ENCODE data around the gene AR. TPM values are rescaled to one million over a fixed set of nuclear protein-coding genes. Genes with fewer than 3 reads are reported as not detected.

Gene AR
- total and polyA plus RNA-seq, 2 of the 8 experiments (the other 6 are each of a cell fraction or from before 2014, with no cell fraction given) = 7.1 to 10.7 TPM

DNA sequence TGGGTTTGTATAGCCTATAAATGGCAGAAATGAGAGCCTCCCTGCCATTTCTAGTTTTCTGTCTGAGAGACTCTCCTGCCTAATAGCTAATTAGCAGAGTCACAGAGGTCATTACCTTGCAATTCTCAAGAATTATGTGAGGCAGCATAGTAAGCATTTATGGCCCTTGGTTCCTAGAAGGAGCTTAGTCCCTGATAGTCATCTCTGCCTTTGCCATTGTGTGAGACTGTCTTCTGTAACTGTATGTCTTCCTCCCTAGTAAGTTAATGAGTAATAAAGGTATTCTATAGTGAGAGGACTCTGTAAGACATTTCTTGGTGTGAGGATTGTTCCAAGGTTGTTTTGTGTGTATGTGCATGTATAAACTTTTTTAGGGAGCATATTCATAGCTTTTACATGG is 108.7 kb downstream of the AR start:
- Histone ChIP-seq H3K79me2 (ENCODE audit: control insufficient read depth in 1 of 2, insufficient read depth in 2 of 2, low read length in 2 of 2) (no peaks in the 10 kb centered on the region), H2BK20ac (ENCODE audit: low read length) (no peak overlapping the region), H3K79me1 (ENCODE audit: low read depth, low read length) (no peaks in the 10 kb centered on the region), H3K27me3 (replicated peaks in 1 of 4; ENCODE audit: control insufficient read depth in 3 of 4, extremely low read depth in 1 of 4, insufficient read depth in 3 of 4, low read length in 3 of 4) (no peaks in the 10 kb centered on the region), H2BK120ac (replicated peaks; ENCODE audit: low read depth, low read length) (no peak overlapping the region), H2AK5ac (ENCODE audit: low read depth, low read length) (no peak overlapping the region), H3K23me2 (ENCODE audit: low read depth, low read length) (no peaks in the 10 kb centered on the region), H2AFZ (ENCODE audit: low read length) (no peak overlapping the region), H3K23ac (ENCODE audit: insufficient read length) (no peak overlapping the region), H2BK12ac (ENCODE audit: low read depth, low read length) (no peak overlapping the region), H4K5ac (ENCODE audit: insufficient read length, low read depth, low read length) (no peak overlapping the region), H4K91ac (replicated peaks; ENCODE audit: insufficient read length, low read length) (no peak overlapping the region), H3K27ac (ENCODE audit: low read depth, low read length) (no peak overlapping the region), H2BK15ac (ENCODE audit: low read length) (no peak overlapping the region), H4K8ac (ENCODE audit: extremely low read depth, insufficient read depth, low read length) (no peak overlapping the region), H3K56ac (replicated peaks; ENCODE audit: insufficient read length, low read depth, low read length) (no peak overlapping the region), H3K36me3 (ENCODE audit: control insufficient read depth in 2 of 4, insufficient read depth in 4 of 4, low read length in 3 of 4) (no peaks in the 10 kb centered on the region), H3K4me3 (ENCODE audit: extremely low read depth in 1 of 4, insufficient read depth in 2 of 4, low read depth in 3 of 4, low read length in 4 of 4) (no peak overlapping the region), H3K14ac (ENCODE audit: insufficient read length) (no peak overlapping the region), H3K4me2 (ENCODE audit: insufficient read depth in 1 of 2, low read depth in 2 of 2, low read length in 2 of 2) (no peak overlapping the region), H2BK5ac (ENCODE audit: low read depth, low read length) (no peak overlapping the region), H4K20me1 (replicated peaks in 1 of 2; ENCODE audit: control insufficient read depth in 1 of 2, insufficient read depth in 2 of 2, low read length in 2 of 2) (no peaks in the 10 kb centered on the region), H3K9me3 (ENCODE audit: insufficient read depth in 2 of 2, low read depth in 1 of 2, low read length in 1 of 2) (no peaks in the 10 kb centered on the region), H3K9ac (replicated peaks in 1 of 4; ENCODE audit: extremely low read depth in 1 of 4, low read depth in 3 of 4, low read length in 3 of 4) (no peak overlapping the region), H3K4me1 (replicated peaks in 1 of 4; ENCODE audit: control insufficient read depth in 3 of 4, insufficient read depth in 4 of 4, low read length in 3 of 4) (no peaks in the 10 kb centered on the region), H3K4ac (replicated peaks; ENCODE audit: insufficient read length, low read depth, low read length) (no peak overlapping the region), H3K18ac (ENCODE audit: extremely low read depth, low read length) (no peak overlapping the region)
- FAIRE-seq (no peak), DNase-seq (ENCODE audit: low read depth in 1 of 2, low spot score in 2 of 2) (no peak)
- TF ChIP-seq, protein P1, sequence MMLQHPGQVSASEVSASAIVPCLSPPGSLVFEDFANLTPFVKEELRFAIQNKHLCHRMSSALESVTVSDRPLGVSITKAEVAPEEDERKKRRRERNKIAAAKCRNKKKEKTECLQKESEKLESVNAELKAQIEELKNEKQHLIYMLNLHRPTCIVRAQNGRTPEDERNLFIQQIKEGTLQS (IDR thresholded peaks at IDR 0.05; ENCODE audit: insufficient read depth, low read depth, low read length) = no peak
- TF ChIP-seq CBX5 (IDR thresholded peaks at IDR 0.05; ENCODE audit: low read depth, low read length) (no peak), RBBP5 (IDR thresholded peaks at IDR 0.05; ENCODE audit: borderline replicate concordance, low read depth, low read length) (no peak), TBP (IDR thresholded peaks at IDR 0.05; ENCODE audit: low read depth, low read length) (no peak), SUZ12 (IDR thresholded peaks at IDR 0.05; ENCODE audit: low read length) (no peak), HDAC2 (IDR thresholded peaks at IDR 0.05; ENCODE audit: borderline replicate concordance in 1 of 2, low read depth in 2 of 2, low read length in 2 of 2) (no peak), POLR2A (IDR thresholded peaks at IDR 0.05; ENCODE audit: control extremely low read depth in 1 of 2, low read depth in 2 of 2, low read length in 2 of 2) (no peak), RAD21 (IDR thresholded peaks at IDR 0.05 in 1 of 2, conservative IDR thresholded peaks at IDR 0.05 in 1 of 2; ENCODE audit: low read depth in 2 of 2, low read length in 2 of 2) (no peak)
- POLR2A ChIA-PET (ENCODE audit: partially characterized antibody) = no interaction called here
- CTCF ChIA-PET (ENCODE audit: partially characterized antibody) = no interaction called here

All from H1 (cell line).